Astrocyte of the spinal cord (primary cell): ENCODE results near the gene SKIL.

Experiments used
- DNase-seq: peaks from one replicate; pipeline ENCODE4 v3.0.0; 2011; ENCODE audit warnings: low read depth, low spot score
- H3K4me3 ChIP-seq: 2 replicates; pipeline ENCODE4 v1.5.1; 2011; ENCODE audit warnings: low read depth, mild to moderate bottlenecking, low read length, moderate library complexity
- in situ Hi-C: cut with HindIII; loops from 2 replicates; pipeline ENCODE4 v1.10.0; 2017; ENCODE audit warnings: low sequenced_read_pairs
- TF ChIP-seq, protein P1 (sequence below): IDR thresholded peaks from 2 replicates; pipeline ENCODE4 v1.5.1; 2012; ENCODE audit warnings: low read depth, mild to moderate bottlenecking, low read length, inconsistent platforms

The SKIL gene

GRCh38 chr3:170436697-170437096, 79.2 kb downstream of the SKIL start:
- no peak overlapping the region for H3K4me3 ChIP-seq
- in situ Hi-C loops: no loop called here
- TF ChIP-seq, protein P1, sequence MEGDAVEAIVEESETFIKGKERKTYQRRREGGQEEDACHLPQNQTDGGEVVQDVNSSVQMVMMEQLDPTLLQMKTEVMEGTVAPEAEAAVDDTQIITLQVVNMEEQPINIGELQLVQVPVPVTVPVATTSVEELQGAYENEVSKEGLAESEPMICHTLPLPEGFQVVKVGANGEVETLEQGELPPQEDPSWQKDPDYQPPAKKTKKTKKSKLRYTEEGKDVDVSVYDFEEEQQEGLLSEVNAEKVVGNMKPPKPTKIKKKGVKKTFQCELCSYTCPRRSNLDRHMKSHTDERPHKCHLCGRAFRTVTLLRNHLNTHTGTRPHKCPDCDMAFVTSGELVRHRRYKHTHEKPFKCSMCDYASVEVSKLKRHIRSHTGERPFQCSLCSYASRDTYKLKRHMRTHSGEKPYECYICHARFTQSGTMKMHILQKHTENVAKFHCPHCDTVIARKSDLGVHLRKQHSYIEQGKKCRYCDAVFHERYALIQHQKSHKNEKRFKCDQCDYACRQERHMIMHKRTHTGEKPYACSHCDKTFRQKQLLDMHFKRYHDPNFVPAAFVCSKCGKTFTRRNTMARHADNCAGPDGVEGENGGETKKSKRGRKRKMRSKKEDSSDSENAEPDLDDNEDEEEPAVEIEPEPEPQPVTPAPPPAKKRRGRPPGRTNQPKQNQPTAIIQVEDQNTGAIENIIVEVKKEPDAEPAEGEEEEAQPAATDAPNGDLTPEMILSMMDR: no peak
- no peak for DNase-seq

GRCh38 chr3:170437176-170437575, 79.7 kb downstream of the SKIL start:
- in situ Hi-C loops: no loop called here
- H3K4me3 ChIP-seq: no peak overlapping the region
- TF ChIP-seq, protein P1: no peak
- DNase-seq: no peak

GRCh38 chr3:170437696-170438407, 80.3 kb downstream of the SKIL start:
- DNase-seq: no peak

GRCh38 chr3:170438836-170439235, 81.3 kb downstream of the SKIL start:
- DNase-seq: no peak
- in situ Hi-C loops: no loop called here
- TF ChIP-seq, protein P1: no peak
- H3K4me3 ChIP-seq: no peak overlapping the region

More at GRCh38 chr3:170437696-170438407, 80.3 kb downstream of the SKIL start:
- in situ Hi-C loops: no loop called here
- TF ChIP-seq, protein P1: no peak
- H3K4me3 ChIP-seq: no peak overlapping the region

DNA sequence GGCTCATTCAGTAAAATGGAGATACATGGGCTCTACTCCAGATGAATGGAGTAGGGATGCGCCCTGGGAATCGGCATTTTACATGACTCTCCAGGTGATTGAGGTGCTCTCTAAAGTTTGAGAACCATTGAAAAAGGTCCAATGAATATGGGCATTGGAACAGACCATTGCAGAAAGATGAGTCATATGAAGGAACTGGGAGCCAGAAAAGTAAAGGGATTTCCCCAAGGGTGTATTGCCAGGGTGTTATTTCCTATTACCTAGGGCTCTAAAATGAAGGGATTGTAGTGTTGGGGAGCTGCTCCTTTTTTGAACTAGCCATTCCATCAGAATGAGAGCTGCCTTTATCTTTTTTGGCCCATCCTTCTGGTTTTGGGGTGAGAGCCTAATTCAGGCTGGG, 82.8 kb downstream of the SKIL start:
- TF ChIP-seq, protein P1: no peak
- no peak overlapping the region for H3K4me3 ChIP-seq
- DNase-seq: no peak
- in situ Hi-C loops: no loop called here

- DNase-seq: no peak
- in situ Hi-C loops: no loop called here
- TF ChIP-seq, protein P1: no peak
- no peak overlapping the region for H3K4me3 ChIP-seq
These were observed 83.9 kb downstream of the SKIL start for GRCh38 chr3:170441412-170441811.
